Measurements from ENCODE around the gene IFI44. TPM values are rescaled to one million over a fixed set of nuclear protein-coding genes. Genes with fewer than 3 reads are reported as not detected.

IFI44 gene
- total and polyA plus RNA-seq, 12 donors: 14.9 to 87.1 (median 34.0) TPM

DNA sequence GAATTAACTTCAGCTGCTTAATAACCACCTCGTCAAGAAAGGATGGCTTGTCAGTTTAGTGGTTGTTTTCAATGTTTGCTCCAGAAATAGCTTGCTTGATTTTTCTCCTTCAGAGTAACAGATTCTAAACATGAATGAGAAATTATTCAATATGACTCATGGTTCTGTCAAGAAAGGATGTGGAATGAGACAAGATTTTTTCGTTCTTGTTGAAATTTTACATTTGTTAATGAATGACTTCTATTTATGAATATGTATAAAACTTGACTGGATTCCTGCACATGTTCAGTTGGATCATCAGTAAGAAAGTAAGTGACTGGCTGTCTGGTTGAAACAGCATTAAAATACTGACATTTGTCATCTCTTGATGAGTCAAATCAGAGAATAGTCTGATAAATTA, 38.3 kb downstream of the IFI44 start:
- 52 to 67% (median 58%) methylated on average over 2 of the region's 2 CpGs for WGBS, 4 donors
- Histone ChIP-seq H3K36me3 (replicated peaks in 1 of 2) (no peaks in the 10 kb centered on the region), H3K27me3 (no peaks in the 10 kb centered on the region), H3K27ac (no peak overlapping the region), H3K4me1 (replicated peaks in 1 of 2) (no peaks in the 10 kb centered on the region), H3K9me3 (replicated peaks in 1 of 3) (no peaks in the 10 kb centered on the region), H3K4me3 (no peak overlapping the region)
- no peak for TF ChIP-seq POLR2A (IDR thresholded peaks at IDR 0.05)
- TF ChIP-seq, protein P1, sequence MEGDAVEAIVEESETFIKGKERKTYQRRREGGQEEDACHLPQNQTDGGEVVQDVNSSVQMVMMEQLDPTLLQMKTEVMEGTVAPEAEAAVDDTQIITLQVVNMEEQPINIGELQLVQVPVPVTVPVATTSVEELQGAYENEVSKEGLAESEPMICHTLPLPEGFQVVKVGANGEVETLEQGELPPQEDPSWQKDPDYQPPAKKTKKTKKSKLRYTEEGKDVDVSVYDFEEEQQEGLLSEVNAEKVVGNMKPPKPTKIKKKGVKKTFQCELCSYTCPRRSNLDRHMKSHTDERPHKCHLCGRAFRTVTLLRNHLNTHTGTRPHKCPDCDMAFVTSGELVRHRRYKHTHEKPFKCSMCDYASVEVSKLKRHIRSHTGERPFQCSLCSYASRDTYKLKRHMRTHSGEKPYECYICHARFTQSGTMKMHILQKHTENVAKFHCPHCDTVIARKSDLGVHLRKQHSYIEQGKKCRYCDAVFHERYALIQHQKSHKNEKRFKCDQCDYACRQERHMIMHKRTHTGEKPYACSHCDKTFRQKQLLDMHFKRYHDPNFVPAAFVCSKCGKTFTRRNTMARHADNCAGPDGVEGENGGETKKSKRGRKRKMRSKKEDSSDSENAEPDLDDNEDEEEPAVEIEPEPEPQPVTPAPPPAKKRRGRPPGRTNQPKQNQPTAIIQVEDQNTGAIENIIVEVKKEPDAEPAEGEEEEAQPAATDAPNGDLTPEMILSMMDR (IDR thresholded peaks at IDR 0.05): no peak
- intact Hi-C loops (cut with DNase I): no loop called here
- DNase-seq: no peak

DNA sequence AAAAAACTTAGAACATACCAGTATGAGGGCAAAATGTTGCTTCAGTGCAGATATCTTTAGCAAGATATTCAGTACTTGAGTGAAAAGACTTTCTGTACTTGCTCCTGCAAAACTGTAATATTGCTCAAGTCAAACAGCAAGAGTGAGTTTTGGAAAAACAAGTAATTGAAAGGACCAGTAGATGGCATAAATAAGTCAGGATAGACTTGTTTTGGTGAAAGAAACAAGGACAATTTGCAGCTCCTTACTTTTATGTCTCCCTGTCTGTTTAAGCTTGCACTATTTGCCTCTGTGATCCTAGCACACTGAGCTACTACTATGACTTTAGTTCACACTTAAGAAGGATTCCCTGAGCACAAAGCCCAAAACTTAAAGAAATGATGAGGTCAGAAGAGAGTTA, 39.1 kb downstream of the IFI44 start:
- Histone ChIP-seq H3K4me1 (replicated peaks in 1 of 2) (no peaks in the 10 kb centered on the region), H3K4me3 (no peak overlapping the region), H3K27ac (no peak overlapping the region), H3K9me3 (replicated peaks in 1 of 3) (no peaks in the 10 kb centered on the region), H3K27me3 (no peaks in the 10 kb centered on the region), H3K36me3 (replicated peaks in 1 of 2) (no peaks in the 10 kb centered on the region)
- TF ChIP-seq, protein P1 (IDR thresholded peaks at IDR 0.05): peak in 2 of 6 experiments; percentile 11 to 27
- TF ChIP-seq POLR2A (IDR thresholded peaks at IDR 0.05): no peak
- intact Hi-C loops (cut with DNase I): no loop called here
- DNase-seq: no peak

DNA sequence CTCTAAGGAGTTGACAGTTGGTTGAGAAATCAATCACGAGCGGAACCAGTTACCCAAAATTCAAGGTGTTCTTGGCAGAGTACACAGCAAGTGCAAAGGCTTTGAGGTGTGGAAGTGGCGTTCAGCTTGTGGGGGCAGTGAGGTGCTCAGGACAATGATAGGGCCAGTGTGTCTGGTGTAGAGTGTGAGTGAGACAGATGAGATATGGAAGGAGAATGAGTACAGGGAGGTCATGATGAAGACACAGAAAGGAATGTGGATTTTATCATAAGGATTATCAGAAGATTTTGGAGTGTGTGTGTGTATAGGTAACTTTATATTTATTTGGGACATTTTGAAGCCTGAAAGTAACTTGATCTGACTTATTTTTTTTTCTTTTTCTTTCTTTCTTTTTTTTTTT, 40.9 kb downstream of the IFI44 start:
- no peak overlapping the region for H3K4me3 ChIP-seq
- WGBS, 4 donors: 83 to 93% (median 87%) methylated on average over 3 of the region's 3 CpGs
- no peaks in the 10 kb centered on the region for H3K27me3 ChIP-seq
- TF ChIP-seq POLR2A (IDR thresholded peaks at IDR 0.05): no peak
- TF ChIP-seq, protein P1 (IDR thresholded peaks at IDR 0.05): no peak
- no peak overlapping the region for H3K27ac ChIP-seq
- DNase-seq: no peak
- no peaks in the 10 kb centered on the region for H3K36me3 ChIP-seq (replicated peaks in 1 of 2)
- intact Hi-C loops (cut with DNase I): no loop called here
- H3K4me1 ChIP-seq (replicated peaks in 1 of 2): no peaks in the 10 kb centered on the region
- H3K9me3 ChIP-seq (replicated peaks in 1 of 3): no peaks in the 10 kb centered on the region

DNA sequence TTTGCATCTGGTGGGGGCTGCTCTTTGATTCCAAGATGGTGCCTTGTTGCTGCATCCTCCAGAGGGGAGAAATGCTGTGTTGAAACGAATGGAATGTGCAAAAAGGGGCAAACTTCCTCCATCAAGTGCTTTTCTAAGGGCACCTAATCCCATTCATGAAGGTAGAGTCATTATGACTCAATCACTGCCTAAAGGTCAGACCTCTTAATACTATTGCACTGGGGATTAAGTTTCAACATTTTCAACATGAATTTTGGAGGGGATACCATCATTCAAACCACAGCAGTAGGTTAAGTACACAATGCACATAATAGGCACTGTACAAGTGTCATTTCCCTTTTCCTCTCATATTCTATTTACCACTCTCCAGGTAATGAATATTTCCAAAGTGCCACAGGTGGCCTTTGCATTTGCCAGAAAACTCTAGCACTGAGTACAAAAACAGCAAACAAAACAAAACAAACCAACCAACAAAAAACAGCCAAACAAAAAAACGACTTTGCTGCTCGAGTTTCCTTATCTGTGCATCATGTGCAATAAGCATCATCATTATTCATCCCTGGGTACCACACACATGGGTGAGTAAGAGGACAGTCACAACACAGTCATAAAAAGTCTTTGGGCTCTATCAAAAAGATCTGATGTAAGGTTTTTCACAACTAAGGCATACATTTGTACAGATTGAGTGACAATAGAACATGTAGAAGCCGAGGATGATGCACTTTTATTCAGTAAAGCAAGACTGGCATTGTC, 42.5 kb downstream of the IFI44 start:
- DNase-seq: no peak

More for the DNA sequence above, 42.5 kb downstream of the IFI44 start:
- Histone ChIP-seq H3K4me3 (no peak overlapping the region), H3K9me3 (replicated peaks in 1 of 3) (no peaks in the 10 kb centered on the region), H3K27me3 (no peaks in the 10 kb centered on the region), H3K36me3 (replicated peaks in 1 of 2) (no peaks in the 10 kb centered on the region), H3K27ac (no peak overlapping the region), H3K4me1 (replicated peaks in 1 of 2) (no peaks in the 10 kb centered on the region)
- intact Hi-C loops (cut with DNase I): no loop called here
- WGBS, 4 donors: 43 to 60% (median 47%) methylated on average over 4 of the region's 4 CpGs
- TF ChIP-seq, protein P1 (IDR thresholded peaks at IDR 0.05): no peak
- no peak for TF ChIP-seq POLR2A (IDR thresholded peaks at IDR 0.05)

Measured in adrenal gland (tissue), 12 donors.